Spleen (tissue), 11 donors: ENCODE measurements around the gene IFI30. TPM values are rescaled to one million over a fixed set of nuclear protein-coding genes. Genes with fewer than 3 reads are reported as not detected.

Experiments used
- DNase-seq: peaks from one replicate; pipeline ENCODE4 v3.0.0-alpha.2; 2020
- H3K27ac ChIP-seq, 8 donors: fragments of 200-600 bp; sonication (generic) in 7 of 8; 1 replicate in 4 of 8; 2 replicates in 4 of 8; pipeline versions ENCODE4 v1.5.0 to v1.8.0; 2016 to 2021; ENCODE audit warnings: inconsistent platforms in 4 of 8, mild to moderate bottlenecking in 4 of 8, moderate library complexity in 1 of 8
- H3K27me3 ChIP-seq, 7 donors: fragments of 200-600 bp; sonication (generic) in 6 of 7; replicated peaks in 1 of 7; 1 replicate in 4 of 7; 2 replicates in 3 of 7; pipeline versions ENCODE4 v1.5.0 to v1.8.0; 2016 to 2021; ENCODE audit warnings: inconsistent platforms in 3 of 7, mild to moderate bottlenecking in 1 of 7
- H3K36me3 ChIP-seq, 6 donors: fragments of 200-600 bp; sonication (generic) in 5 of 6; 1 replicate in 4 of 6; 2 replicates in 2 of 6; pipeline versions ENCODE4 v1.5.0 to v1.8.0; 2016 to 2021; ENCODE audit warnings: inconsistent platforms in 2 of 6
- H3K4me1 ChIP-seq, 6 donors: fragments of 200-600 bp; sonication (generic) in 5 of 6; 1 replicate in 3 of 6; 2 replicates in 3 of 6; pipeline versions ENCODE4 v1.5.0 to v1.8.0; 2016 to 2021; ENCODE audit warnings: inconsistent platforms in 3 of 6
- H3K4me3 ChIP-seq, 8 donors: fragments of 200-600 bp; sonication (generic) in 7 of 8; 1 replicate in 4 of 8; 2 replicates in 4 of 8; pipeline versions ENCODE4 v1.5.0 to v1.8.0; 2016 to 2021; ENCODE audit warnings: inconsistent platforms in 4 of 8, mild to moderate bottlenecking in 4 of 8, moderate library complexity in 2 of 8
- H3K9me3 ChIP-seq, 8 donors: fragments of 200-600 bp; sonication (generic) in 7 of 8; 1 replicate in 4 of 8; 2 replicates in 4 of 8; pipeline versions ENCODE4 v1.5.0 to v1.8.0; 2016 to 2021; ENCODE audit warnings: inconsistent platforms in 4 of 8
- POLR2A ChIP-seq, 3 donors: fragments of 450-650 bp; IDR thresholded peaks; one replicate each; pipeline ENCODE4 v1.5.1; 2017; ENCODE audit warnings: antibody characterized with exemption in 3 of 3, mild to moderate bottlenecking in 1 of 3
- POLR2AphosphoS5 ChIP-seq, 3 donors: sonication (generic); formaldehyde crosslinking; IDR thresholded peaks; one replicate each; pipeline ENCODE4 v1.5.1; 2017; ENCODE audit warnings: antibody characterized with exemption in 3 of 3
- WGBS, 5 donors: extraction: QIAGEN DNeasy Blood & Tissue Kit in 3 of 5; methylation state at CpG; one replicate each; pipeline versions ENCODE4 v1.1.5 to v1.1.7; 2013 to 2018; 5-methylcytosine and 5-hydroxymethylcytosine counted together
- intact Hi-C: fragments of 100-400 bp; cut with DNase I; formaldehyde crosslinking; loops from one replicate; pipeline ENCODE4 v1.15.0; 2023; ENCODE audit warnings: low total_unique reads
- polyA plus RNA-seq, 3 donors: library from polyadenylated mRNA; stranded (reverse); fragments of 200-250 nt; gene quantifications; one replicate each; pipeline ENCODE4 v1.2.1, GENCODE V29; 2013
- total RNA-seq, 7 donors: library from RNA; depleted of rRNA in 3 of 7; stranded (reverse); fragments of >200 nt in 3 of 7; fragmentation: NEBNext Ultra II Directional in 4 of 7; extraction: Animal tissue kit (Norgen Biotek cat#: 25700) in 4 of 7; gene quantifications; one replicate each; pipeline versions ENCODE4 v1.1.0 to v1.2.1, GENCODE V29; 2016 to 2021
- TF ChIP-seq, protein P1 (sequence below), 11 experiments: fragments of 200-600 bp in 7 of 11; fragments of 450-650 bp in 4 of 11; sonication (generic) in 4 of 11; IDR thresholded peaks in 8 of 11; conservative IDR thresholded peaks in 3 of 11; 1 replicate in 7 of 11; 2 replicates in 4 of 11; pipeline versions ENCODE4 v1.4.0 to v1.8.0; 2016 to 2021; ENCODE audit warnings: antibody characterized with exemption in 11 of 11, inconsistent platforms in 4 of 11, mild to moderate bottlenecking in 1 of 11
- donor health status: healthy with polysubstance abuse.
- donor health status: DM: no; HTN: no; CAD: no; lungs with moderate emphysema.
- donor health status: DM: no; HTN: no; CAD: no.
- donor health status: Bipolar disorder and iron deficiency.
- donor health status: healthy.
- donor health status: DM: no; HTN: no; CAD: no.
- donor health status: DM: yes; HTN: yes; CAD: no.

IFI30 gene
- total and polyA plus RNA-seq, 10 donors, result 206 to 475 (median 288) TPM

DNA sequence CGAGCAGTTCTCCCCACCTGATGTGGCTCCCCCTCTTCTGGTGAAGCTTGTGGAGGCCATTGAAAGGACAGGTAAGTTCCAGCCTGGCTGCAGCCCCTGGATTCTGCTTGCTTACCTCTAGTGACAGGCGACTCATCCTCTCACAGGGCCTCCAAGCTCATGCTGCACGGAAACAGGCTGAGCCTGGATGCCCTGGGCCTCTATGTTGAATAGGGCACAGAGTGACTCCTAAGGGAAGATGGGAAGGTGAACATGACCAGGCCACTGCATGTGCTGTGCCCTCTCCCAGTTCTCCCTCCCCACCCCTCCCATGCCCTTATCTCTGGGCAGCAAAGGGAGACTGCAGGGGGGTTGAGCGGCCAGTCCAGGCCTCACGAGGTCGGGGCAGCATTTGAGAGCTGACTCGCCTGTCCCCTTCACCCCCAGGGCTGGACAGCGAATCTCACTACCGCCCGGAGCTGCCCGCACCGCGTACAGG is 13.1 kb upstream of the IFI30 start:
- Histone ChIP-seq H3K4me1 (peaks cover 14 to 65% (median 42%) of the 10 kb centered on the region in 6 donors), H3K27me3 (no peaks in the 10 kb centered on the region), H3K27ac (peak overlapping the region; percentile 29 to 87 (median 75)), H3K36me3 (peaks cover 0 to 51% (median 24%) of the 10 kb centered on the region in 6 donors), H3K4me3 (peak overlapping the region in 7 of 8 donors; percentile 15 to 69 (median 34)), H3K9me3 (no peaks in the 10 kb centered on the region)
- no peak for DNase-seq
- intact Hi-C loops, result no loop called here
- WGBS, 5 donors, result 71 to 83% (median 77%) methylated on average over 6 to 13 of the region's 13 CpGs
- TF ChIP-seq, protein P1, sequence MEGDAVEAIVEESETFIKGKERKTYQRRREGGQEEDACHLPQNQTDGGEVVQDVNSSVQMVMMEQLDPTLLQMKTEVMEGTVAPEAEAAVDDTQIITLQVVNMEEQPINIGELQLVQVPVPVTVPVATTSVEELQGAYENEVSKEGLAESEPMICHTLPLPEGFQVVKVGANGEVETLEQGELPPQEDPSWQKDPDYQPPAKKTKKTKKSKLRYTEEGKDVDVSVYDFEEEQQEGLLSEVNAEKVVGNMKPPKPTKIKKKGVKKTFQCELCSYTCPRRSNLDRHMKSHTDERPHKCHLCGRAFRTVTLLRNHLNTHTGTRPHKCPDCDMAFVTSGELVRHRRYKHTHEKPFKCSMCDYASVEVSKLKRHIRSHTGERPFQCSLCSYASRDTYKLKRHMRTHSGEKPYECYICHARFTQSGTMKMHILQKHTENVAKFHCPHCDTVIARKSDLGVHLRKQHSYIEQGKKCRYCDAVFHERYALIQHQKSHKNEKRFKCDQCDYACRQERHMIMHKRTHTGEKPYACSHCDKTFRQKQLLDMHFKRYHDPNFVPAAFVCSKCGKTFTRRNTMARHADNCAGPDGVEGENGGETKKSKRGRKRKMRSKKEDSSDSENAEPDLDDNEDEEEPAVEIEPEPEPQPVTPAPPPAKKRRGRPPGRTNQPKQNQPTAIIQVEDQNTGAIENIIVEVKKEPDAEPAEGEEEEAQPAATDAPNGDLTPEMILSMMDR (IDR thresholded peaks at IDR 0.05 in 8 of 11, conservative IDR thresholded peaks at IDR 0.05 in 3 of 11), result no peak
- TF ChIP-seq POLR2A (IDR thresholded peaks at IDR 0.05), result no peak
- TF ChIP-seq POLR2AphosphoS5 (IDR thresholded peaks at IDR 0.05), result no peak

DNA sequence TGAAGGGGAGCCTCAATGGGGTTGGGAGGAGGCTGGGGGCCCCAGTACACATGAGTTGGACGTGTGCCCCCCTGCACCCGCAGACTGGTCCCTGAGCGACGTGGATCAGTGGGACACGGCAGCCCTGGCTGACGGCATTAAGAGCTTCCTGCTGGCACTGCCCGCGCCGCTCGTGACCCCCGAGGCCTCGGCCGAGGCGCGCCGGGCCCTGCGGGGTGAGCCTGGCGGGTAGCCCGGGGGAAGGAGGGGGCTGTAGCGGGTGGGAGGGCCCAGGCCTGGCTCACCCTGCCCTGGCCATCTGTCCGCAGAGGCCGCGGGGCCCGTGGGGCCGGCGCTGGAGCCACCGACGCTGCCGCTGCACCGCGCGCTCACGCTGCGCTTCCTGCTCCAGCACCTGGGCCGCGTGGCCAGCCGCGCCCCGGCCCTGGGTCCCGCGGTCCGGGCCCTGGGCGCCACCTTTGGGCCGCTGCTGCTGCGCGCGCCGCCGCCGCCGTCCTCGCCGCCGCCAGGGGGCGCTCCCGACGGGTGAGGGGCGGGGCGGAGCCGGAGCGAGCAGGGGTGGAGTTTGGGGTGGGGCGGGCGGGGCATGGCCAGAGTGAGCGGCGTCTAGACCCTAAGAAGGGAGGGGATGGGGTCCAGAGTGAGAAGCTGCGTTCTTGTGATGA is 12.5 kb upstream of the IFI30 start:
- intact Hi-C loops, result no loop called here
- Histone ChIP-seq H3K27me3 (no peaks in the 10 kb centered on the region), H3K27ac (peak overlapping the region; percentile 29 to 87 (median 75)), H3K4me3 (peak overlapping the region in 7 of 8 donors; percentile 15 to 69 (median 34)), H3K4me1 (peaks cover 11 to 59% (median 37%) of the 10 kb centered on the region in 6 donors), H3K36me3 (peaks cover 0 to 51% (median 25%) of the 10 kb centered on the region in 6 donors), H3K9me3 (no peaks in the 10 kb centered on the region)
- TF ChIP-seq, protein P1 (IDR thresholded peaks at IDR 0.05 in 8 of 11, conservative IDR thresholded peaks at IDR 0.05 in 3 of 11), result peak in 9 of 11 experiments; percentile 5 to 85 (median 77)
- TF ChIP-seq POLR2AphosphoS5 (IDR thresholded peaks at IDR 0.05) (peak in 2 of 3 donors; percentile 40 to 59), POLR2A (IDR thresholded peaks at IDR 0.05) (no peak)
- DNase-seq, result peak; percentile 96
- WGBS, 5 donors, result 0 to 12% (median 4%) methylated on average over 2 to 66 of the region's 66 CpGs

DNA sequence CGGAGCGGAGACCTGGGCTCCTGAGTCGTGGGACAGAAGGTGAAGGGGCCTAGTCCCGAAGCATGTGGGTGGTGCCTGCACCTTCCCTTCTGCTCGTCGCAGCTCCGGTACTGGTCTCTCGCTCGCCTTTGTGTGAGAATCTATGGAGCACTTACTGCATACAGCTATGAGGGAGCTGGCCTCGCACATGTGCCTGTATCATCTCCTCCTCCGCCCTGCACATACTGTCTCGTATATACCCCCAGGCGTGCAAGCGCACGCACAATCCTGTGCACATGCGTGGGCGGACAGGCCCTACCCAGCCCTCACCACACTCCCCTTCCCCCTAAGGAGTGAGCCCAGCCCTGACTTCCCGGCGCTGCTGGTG is 12.0 kb upstream of the IFI30 start:
- intact Hi-C loops, result no loop called here
- peak; percentile 83 for DNase-seq
- H3K4me3 ChIP-seq, result peak overlapping the region in 4 of 8 donors; percentile 16 to 69 (median 42)
- no peaks in the 10 kb centered on the region for H3K27me3 ChIP-seq
- H3K4me1 ChIP-seq, result peaks cover 11 to 54% (median 32%) of the 10 kb centered on the region in 6 donors
- H3K36me3 ChIP-seq, result peaks cover 0 to 51% (median 29%) of the 10 kb centered on the region in 6 donors
- H3K9me3 ChIP-seq, result no peaks in the 10 kb centered on the region
- 60 to 78% (median 68%) methylated on average over 19 of the region's 19 CpGs for WGBS, 5 donors
- H3K27ac ChIP-seq, result peak overlapping the region in 3 of 8 donors; percentile 80 to 87 (median 86)
- TF ChIP-seq, protein P1 (IDR thresholded peaks at IDR 0.05 in 8 of 11, conservative IDR thresholded peaks at IDR 0.05 in 3 of 11), result peak in 6 of 11 experiments; percentile 2 to 51 (median 34)
- no peak for TF ChIP-seq POLR2AphosphoS5 (IDR thresholded peaks at IDR 0.05)

DNA sequence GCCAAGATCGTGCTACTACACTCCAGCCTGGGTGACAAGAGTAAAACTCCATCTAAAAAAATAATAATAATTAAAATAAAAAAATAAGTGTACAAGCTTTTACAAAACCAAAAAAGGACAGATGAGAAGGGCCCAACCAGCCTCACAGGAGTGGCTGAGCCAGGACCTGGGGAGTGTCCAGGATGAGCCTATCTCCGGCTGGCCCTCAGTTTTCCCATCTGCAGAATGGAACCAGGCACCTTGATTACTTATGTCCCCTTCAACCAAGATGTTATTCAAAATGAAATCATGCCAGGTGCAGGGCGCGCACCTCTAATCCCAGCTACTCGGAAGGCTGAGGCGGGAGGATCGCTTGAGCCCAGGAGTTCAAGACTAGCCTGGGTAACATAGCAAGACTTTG is 9.5 kb upstream of the IFI30 start:
- peaks cover 0 to 72% (median 43%) of the 10 kb centered on the region in 6 donors for H3K36me3 ChIP-seq

More for the DNA sequence above, 9.5 kb upstream of the IFI30 start:
- no peak overlapping the region for H3K27ac ChIP-seq
- H3K27me3 ChIP-seq, result no peaks in the 10 kb centered on the region
- DNase-seq, result no peak
- no peaks in the 10 kb centered on the region for H3K9me3 ChIP-seq
- intact Hi-C loops, result no loop called here
- no peak overlapping the region for H3K4me3 ChIP-seq
- 96 to 98% (median 97%) methylated on average over 7 of the region's 7 CpGs for WGBS, 5 donors
- no peak for TF ChIP-seq POLR2A (IDR thresholded peaks at IDR 0.05)
- TF ChIP-seq, protein P1 (IDR thresholded peaks at IDR 0.05 in 8 of 11, conservative IDR thresholded peaks at IDR 0.05 in 3 of 11), result no peak
- TF ChIP-seq POLR2AphosphoS5 (IDR thresholded peaks at IDR 0.05), result no peak
- peaks cover 8 to 52% (median 33%) of the 10 kb centered on the region in 6 donors for H3K4me1 ChIP-seq
